K562 (cell line): ENCODE measurements around the gene SLC26A1. TPM values are rescaled to one million over a fixed set of nuclear protein-coding genes. Genes with fewer than 3 reads are reported as not detected.

Experiments used
- ADNP ChIP-seq: fragments of 200-800 bp; sonication (Bioruptor generic); IDR thresholded peaks from 2 replicates; pipeline ENCODE4 v1.6.1; 2016; ENCODE audit warnings: missing genetic modification characterization, missing compliant biosample characterization
- CREM ChIP-seq: IDR thresholded peaks from 2 replicates; pipeline ENCODE4 v1.6.1; 2014; ENCODE audit warnings: antibody characterized with exemption, low read depth
- CTBP1 ChIP-seq: fragments of 450-650 bp; IDR thresholded peaks from 2 replicates; pipeline ENCODE4 v1.6.1; 2016; ENCODE audit warnings: borderline replicate concordance
- CXXC5 ChIP-seq: fragments of 250-450 bp; sonication (Bioruptor Pico); IDR thresholded peaks from 2 replicates; pipeline ENCODE4 v1.8.0; 2022; ENCODE audit warnings: inconsistent platforms, mild to moderate bottlenecking, moderate library complexity
- FOSL1 ChIP-seq: fragments of 200-800 bp; sonication (Bioruptor generic); conservative IDR thresholded peaks from 2 replicates; pipeline ENCODE4 v1.6.1; 2016; ENCODE audit warnings: missing genetic modification characterization, missing compliant biosample characterization
- NR2C2 ChIP-seq, 2 experiments: fragments of 200-800 bp in 1 of 2; sonication (Bioruptor generic) in 1 of 2; sonication (generic) in 1 of 2; formaldehyde crosslinking in 1 of 2; IDR thresholded peaks; 2 replicates each; pipeline versions ENCODE4 v1.6.1 to v1.8.0; 2016 to 2022; ENCODE audit warnings: mild to moderate bottlenecking in 1 of 2, missing compliant biosample characterization in 1 of 2, missing genetic modification characterization in 1 of 2, missing genetic modification reagents in 1 of 2
- NRF1 ChIP-seq, 2 experiments: fragments of 450-650 bp; IDR thresholded peaks in 1 of 2; conservative IDR thresholded peaks in 1 of 2; 2 replicates each; pipeline ENCODE4 v1.6.1; 2014; ENCODE audit warnings: mild to moderate bottlenecking in 2 of 2
- PCBP1 ChIP-seq: fragments of 200-400 bp; formaldehyde crosslinking; IDR thresholded peaks from 2 replicates; pipeline ENCODE4 v1.6.1; 2018; ENCODE audit warnings: mild to moderate bottlenecking, low read depth, low read length; ENCODE audit not compliant: poor library complexity, severe bottlenecking
- RBM14 ChIP-seq: fragments of 200-400 bp; formaldehyde crosslinking; IDR thresholded peaks from 2 replicates; pipeline ENCODE4 v1.6.1; 2018; ENCODE audit warnings: low read depth, mild to moderate bottlenecking, low read length, moderate library complexity, borderline replicate concordance; ENCODE audit not compliant: insufficient read depth
- TAF1 ChIP-seq: IDR thresholded peaks from 2 replicates; pipeline ENCODE4 v1.6.1; 2011; ENCODE audit warnings: mild to moderate bottlenecking, low read length, moderate library complexity; ENCODE audit not compliant: insufficient read depth, control insufficient read depth, severe bottlenecking; ENCODE audit errors: extremely low read depth
- TAF15 ChIP-seq: fragments of 200-400 bp; formaldehyde crosslinking; IDR thresholded peaks from 2 replicates; pipeline ENCODE4 v1.6.1; 2017; ENCODE audit warnings: mild to moderate bottlenecking, low read depth, low read length, moderate library complexity
- TBP ChIP-seq: optimal IDR thresholded peaks from 2 replicates; pipeline ENCODE3; 2011; ENCODE audit warnings: low read depth, low read length, improper control_type of control experiment
- YBX1 ChIP-seq: fragments of 450-650 bp; IDR thresholded peaks from 2 replicates; pipeline ENCODE4 v1.7.1; 2016; ENCODE audit warnings: mild to moderate bottlenecking
- ZFP30 ChIP-seq: fragments of 250-450 bp; sonication (Bioruptor Pico); IDR thresholded peaks from 2 replicates; pipeline ENCODE4 v1.8.0; 2022; ENCODE audit warnings: moderate library complexity, mild to moderate bottlenecking, inconsistent platforms, borderline replicate concordance
- ZFX ChIP-seq: sonication (generic); formaldehyde crosslinking; IDR thresholded peaks from 2 replicates; pipeline ENCODE4 v1.8.0; 2022; ENCODE audit warnings: mild to moderate bottlenecking, missing genetic modification reagents, moderate library complexity
- ZNF507 ChIP-seq: conservative IDR thresholded peaks from 2 replicates; pipeline ENCODE4 v1.6.1; 2017; ENCODE audit warnings: missing genetic modification characterization, missing compliant biosample characterization
- polyA plus RNA-seq, 8 experiments: library from polyadenylated mRNA; depleted of rRNA in 4 of 8; stranded (reverse) in 5 of 8; unstranded in 3 of 8; fragments of >200 nt; fragmentation: Nextera tagmentation in 2 of 8; fragmentation: Illumina TruSeq in 1 of 8; extraction: Ambion mirVana in 2 of 8; extraction: Trizol in 1 of 8; gene quantifications; 2 replicates each; pipeline versions ENCODE4 v1.2.1 to v1.2.3, GENCODE V29; 2011 to 2014; ENCODE audit warnings: inconsistent platforms in 1 of 8, missing spikeins in 1 of 8
- total RNA-seq, 7 experiments: library from RNA; depleted of rRNA in 6 of 7; stranded (reverse); fragments of >200 nt in 6 of 7; fragmentation: Illumina TruSeq in 2 of 7; extraction: Trizol in 2 of 7; gene quantifications; 2 replicates each; pipeline versions ENCODE4 v1.2.1 to v1.2.3, GENCODE V29; 2011 to 2021; ENCODE audit warnings: low replicate concordance in 1 of 7
- TF ChIP-seq, protein P1 (sequence below), 2 experiments: IDR thresholded peaks; 2 replicates each; pipeline ENCODE4 v1.6.1; 2011; ENCODE audit warnings: borderline replicate concordance in 1 of 2, control low read depth in 1 of 2, low read depth in 1 of 2, low read length in 1 of 2, mild to moderate bottlenecking in 1 of 2, mixed read lengths in 1 of 2, moderate library complexity in 1 of 2; ENCODE audit not compliant: insufficient read depth in 1 of 2, insufficient read length in 1 of 2, poor library complexity in 1 of 2, severe bottlenecking in 1 of 2; ENCODE audit errors: extremely low read depth in 1 of 2
- TF ChIP-seq, protein P2 (sequence below): fragments of 200-800 bp; sonication (Bioruptor generic); IDR thresholded peaks from 2 replicates; pipeline ENCODE4 v1.6.1; 2017; ENCODE audit warnings: missing genetic modification characterization, missing compliant biosample characterization
- TF ChIP-seq, protein P3 (sequence below): IDR thresholded peaks from 2 replicates; pipeline ENCODE4 v1.6.1; 2016; ENCODE audit warnings: missing genetic modification characterization, missing compliant biosample characterization
- TF ChIP-seq, protein P4 (sequence below): IDR thresholded peaks from 2 replicates; pipeline ENCODE4 v1.6.1; 2011; ENCODE audit warnings: borderline replicate concordance, low read depth, mild to moderate bottlenecking, moderate library complexity, low read length; ENCODE audit not compliant: insufficient read depth, poor library complexity, severe bottlenecking

SLC26A1 gene
- total and polyA plus RNA-seq, 9 of the 15 experiments (the other 6 are each of a cell fraction or from before 2014, with no cell fraction given): 0.11 to 4.2 (median 0.95) TPM

DNA sequence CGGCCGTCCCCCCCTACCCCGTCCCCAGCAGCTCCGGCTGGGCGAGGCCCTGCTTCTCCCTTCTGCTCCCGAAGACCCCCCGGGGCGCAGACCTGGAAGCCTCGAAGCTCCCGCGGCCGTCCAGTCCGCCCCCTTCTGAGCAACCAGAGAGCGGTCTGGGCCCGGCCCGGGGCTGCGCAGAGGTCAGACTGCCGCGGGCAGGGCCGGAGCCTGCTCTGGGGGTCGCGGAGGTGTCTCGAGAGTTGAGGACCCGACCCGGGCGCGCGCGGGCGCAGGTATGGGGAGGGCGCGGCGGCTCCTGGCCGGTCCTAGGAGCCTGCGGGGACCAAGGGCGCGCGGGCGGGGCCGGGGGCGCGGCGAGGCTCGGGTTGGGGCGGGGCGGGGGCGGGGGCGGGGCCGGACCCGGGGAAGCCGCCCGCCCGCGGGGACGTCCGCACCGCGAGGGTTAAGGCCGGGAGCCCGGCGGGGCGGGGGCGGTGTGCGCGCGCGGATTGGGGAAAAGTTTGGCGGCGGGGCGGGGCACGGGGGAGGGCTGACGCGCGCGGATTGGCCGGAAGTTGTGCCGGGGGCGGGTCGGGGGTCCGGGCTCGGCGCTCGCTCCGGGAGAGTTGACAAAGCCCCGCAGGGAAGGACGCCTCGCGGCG lies 17.9 kb upstream of the SLC26A1 start, which contains the start of gene FGFRL1 (continued):
- TF ChIP-seq ZFP30 (no peak), ZFX (CRISPR knock-in tag) (peak; percentile 55), TAF15 (no peak), RBM14 (no peak), FOSL1 (tag) (no peak), PCBP1 (peak; percentile 86), TBP (peak; percentile 29), TAF1 (peak; percentile 49), NR2C2 (CRISPR knock-in tag; IDR thresholded peaks at IDR 0.05) (no peak), NR2C2 (tag; IDR thresholded peaks at IDR 0.05) (peak; percentile 30; the same call in 1 of the 2 replicates), ZNF507 (no peak), NRF1 (conservative IDR thresholded peaks at IDR 0.05 in 1 of 2, IDR thresholded peaks at IDR 0.05 in 1 of 2) (peak; percentile 67 to 70), CREM (peak; percentile 23; the same call in 1 of the 2 replicates), ADNP (tag) (no peak), YBX1 (no peak), CXXC5 (CRISPR knock-in tag) (0 out of 2 replicates have a peak, but pooled peaks have one; percentile 34), CTBP1 (peak; percentile 59; the same call in 1 of the 2 replicates)
- TF ChIP-seq, protein P1, sequence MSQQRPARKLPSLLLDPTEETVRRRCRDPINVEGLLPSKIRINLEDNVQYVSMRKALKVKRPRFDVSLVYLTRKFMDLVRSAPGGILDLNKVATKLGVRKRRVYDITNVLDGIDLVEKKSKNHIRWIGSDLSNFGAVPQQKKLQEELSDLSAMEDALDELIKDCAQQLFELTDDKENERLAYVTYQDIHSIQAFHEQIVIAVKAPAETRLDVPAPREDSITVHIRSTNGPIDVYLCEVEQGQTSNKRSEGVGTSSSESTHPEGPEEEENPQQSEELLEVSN (IDR thresholded peaks at IDR 0.05; ENCODE audit: borderline replicate concordance in 1 of 2, extremely low read depth in 1 of 2, insufficient read depth in 1 of 2, insufficient read length in 1 of 2, low read depth in 1 of 2, low read length in 1 of 2, poor library complexity in 1 of 2, severe bottlenecking in 1 of 2): peak; percentile 10 to 28
- TF ChIP-seq, protein P2, sequence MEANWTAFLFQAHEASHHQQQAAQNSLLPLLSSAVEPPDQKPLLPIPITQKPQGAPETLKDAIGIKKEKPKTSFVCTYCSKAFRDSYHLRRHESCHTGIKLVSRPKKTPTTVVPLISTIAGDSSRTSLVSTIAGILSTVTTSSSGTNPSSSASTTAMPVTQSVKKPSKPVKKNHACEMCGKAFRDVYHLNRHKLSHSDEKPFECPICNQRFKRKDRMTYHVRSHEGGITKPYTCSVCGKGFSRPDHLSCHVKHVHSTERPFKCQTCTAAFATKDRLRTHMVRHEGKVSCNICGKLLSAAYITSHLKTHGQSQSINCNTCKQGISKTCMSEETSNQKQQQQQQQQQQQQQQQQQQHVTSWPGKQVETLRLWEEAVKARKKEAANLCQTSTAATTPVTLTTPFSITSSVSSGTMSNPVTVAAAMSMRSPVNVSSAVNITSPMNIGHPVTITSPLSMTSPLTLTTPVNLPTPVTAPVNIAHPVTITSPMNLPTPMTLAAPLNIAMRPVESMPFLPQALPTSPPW (CRISPR knock-in tag): peak; percentile 71; the same call in 1 of the 2 replicates
- TF ChIP-seq, protein P3, sequence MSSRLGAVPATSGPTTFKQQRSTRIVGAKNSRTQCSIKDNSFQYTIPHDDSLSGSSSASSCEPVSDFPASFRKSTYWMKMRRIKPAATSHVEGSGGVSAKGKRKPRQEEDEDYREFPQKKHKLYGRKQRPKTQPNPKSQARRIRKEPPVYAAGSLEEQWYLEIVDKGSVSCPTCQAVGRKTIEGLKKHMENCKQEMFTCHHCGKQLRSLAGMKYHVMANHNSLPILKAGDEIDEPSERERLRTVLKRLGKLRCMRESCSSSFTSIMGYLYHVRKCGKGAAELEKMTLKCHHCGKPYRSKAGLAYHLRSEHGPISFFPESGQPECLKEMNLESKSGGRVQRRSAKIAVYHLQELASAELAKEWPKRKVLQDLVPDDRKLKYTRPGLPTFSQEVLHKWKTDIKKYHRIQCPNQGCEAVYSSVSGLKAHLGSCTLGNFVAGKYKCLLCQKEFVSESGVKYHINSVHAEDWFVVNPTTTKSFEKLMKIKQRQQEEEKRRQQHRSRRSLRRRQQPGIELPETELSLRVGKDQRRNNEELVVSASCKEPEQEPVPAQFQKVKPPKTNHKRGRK (tag): no peak
- TF ChIP-seq, protein P4, sequence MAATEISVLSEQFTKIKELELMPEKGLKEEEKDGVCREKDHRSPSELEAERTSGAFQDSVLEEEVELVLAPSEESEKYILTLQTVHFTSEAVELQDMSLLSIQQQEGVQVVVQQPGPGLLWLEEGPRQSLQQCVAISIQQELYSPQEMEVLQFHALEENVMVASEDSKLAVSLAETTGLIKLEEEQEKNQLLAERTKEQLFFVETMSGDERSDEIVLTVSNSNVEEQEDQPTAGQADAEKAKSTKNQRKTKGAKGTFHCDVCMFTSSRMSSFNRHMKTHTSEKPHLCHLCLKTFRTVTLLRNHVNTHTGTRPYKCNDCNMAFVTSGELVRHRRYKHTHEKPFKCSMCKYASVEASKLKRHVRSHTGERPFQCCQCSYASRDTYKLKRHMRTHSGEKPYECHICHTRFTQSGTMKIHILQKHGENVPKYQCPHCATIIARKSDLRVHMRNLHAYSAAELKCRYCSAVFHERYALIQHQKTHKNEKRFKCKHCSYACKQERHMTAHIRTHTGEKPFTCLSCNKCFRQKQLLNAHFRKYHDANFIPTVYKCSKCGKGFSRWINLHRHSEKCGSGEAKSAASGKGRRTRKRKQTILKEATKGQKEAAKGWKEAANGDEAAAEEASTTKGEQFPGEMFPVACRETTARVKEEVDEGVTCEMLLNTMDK: peak; percentile 51
